ENCODE results near the gene CD300H. TPM values are rescaled to one million over a fixed set of nuclear protein-coding genes. Genes with fewer than 3 reads are reported as not detected.

CD300H gene
- total RNA-seq, 1 donor from 2014 or later = not detected

DNA sequence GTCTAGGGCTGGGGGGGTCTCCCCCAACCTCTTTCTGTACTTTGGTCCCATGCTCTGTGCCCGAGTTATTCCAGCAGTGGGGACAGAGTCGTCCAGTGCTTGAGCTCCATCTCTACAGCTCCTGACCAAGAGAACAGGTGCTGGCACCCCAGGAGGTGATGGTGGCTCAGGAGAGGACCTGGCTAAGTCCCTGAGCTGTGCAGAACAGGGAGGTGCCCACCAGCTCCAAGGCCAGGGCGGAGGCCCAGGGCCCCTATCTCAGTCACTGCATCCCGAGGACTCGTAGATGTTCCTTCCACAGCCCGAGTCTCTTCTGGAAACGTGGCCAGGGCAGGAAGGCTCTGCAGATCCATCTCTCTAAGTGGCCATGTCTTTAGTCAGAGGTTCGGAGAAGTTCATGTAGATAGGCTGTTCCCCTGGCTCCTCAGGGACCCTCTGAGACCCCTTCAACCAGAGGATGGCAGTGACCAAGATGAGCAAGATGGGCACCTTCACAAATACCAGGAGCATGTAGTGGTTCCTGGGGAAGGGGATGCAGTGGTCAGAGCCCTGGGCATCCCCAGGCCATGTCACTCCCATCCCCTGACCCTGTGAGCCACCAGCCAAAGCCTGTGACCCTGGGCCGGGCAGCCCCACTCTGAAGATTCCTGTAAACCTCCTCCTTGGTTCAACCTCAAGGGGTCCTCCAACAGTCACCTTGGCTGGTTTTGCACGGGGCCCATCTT is 44.8 kb downstream of the CD300H start:
- Histone ChIP-seq H3K4me2 (ENCODE audit: low read length) (no peak overlapping the region), H4K20me1 (ENCODE audit: insufficient read depth, low read length) (no peaks in the 10 kb centered on the region), H3K9me3 (ENCODE audit: insufficient read depth, low read depth, low read length) (peaks cover 3% of the 10 kb centered on the region), H3K4me3 (ENCODE audit: insufficient read depth, low read depth, low read length) (no peak overlapping the region), H3K4me1 (ENCODE audit: insufficient read depth, low read length) (no peaks in the 10 kb centered on the region), H3K36me3 (ENCODE audit: insufficient read depth, low read length) (no peaks in the 10 kb centered on the region), H3K9ac (ENCODE audit: low read length) (no peak overlapping the region), H2AFZ (ENCODE audit: low read depth, low read length) (no peak overlapping the region), H3K79me2 (ENCODE audit: insufficient read depth, low read length) (no peaks in the 10 kb centered on the region), H3K27ac (ENCODE audit: low read depth, low read length) (no peak overlapping the region), H3K27me3 (ENCODE audit: insufficient read depth, low read length) (no peaks in the 10 kb centered on the region)
- Mint-ChIP-seq H3K4me3 (ENCODE audit: unreplicated experiment) (no peak overlapping the region), H3K27me3 (ENCODE audit: low read depth, unreplicated experiment) (peaks cover 52% of the 10 kb centered on the region), H3K36me3 (ENCODE audit: low read depth, unreplicated experiment) (no peaks in the 10 kb centered on the region), H3K4me1 (ENCODE audit: low read depth, unreplicated experiment) (no peaks in the 10 kb centered on the region), H3K27ac (ENCODE audit: unreplicated experiment) (no peak overlapping the region), H3K9me3 (ENCODE audit: unreplicated experiment) (peaks cover 15% of the 10 kb centered on the region)
- FAIRE-seq (no peak), DNase-seq (ENCODE audit: low read depth) (no peak)
- TF ChIP-seq, protein P1, sequence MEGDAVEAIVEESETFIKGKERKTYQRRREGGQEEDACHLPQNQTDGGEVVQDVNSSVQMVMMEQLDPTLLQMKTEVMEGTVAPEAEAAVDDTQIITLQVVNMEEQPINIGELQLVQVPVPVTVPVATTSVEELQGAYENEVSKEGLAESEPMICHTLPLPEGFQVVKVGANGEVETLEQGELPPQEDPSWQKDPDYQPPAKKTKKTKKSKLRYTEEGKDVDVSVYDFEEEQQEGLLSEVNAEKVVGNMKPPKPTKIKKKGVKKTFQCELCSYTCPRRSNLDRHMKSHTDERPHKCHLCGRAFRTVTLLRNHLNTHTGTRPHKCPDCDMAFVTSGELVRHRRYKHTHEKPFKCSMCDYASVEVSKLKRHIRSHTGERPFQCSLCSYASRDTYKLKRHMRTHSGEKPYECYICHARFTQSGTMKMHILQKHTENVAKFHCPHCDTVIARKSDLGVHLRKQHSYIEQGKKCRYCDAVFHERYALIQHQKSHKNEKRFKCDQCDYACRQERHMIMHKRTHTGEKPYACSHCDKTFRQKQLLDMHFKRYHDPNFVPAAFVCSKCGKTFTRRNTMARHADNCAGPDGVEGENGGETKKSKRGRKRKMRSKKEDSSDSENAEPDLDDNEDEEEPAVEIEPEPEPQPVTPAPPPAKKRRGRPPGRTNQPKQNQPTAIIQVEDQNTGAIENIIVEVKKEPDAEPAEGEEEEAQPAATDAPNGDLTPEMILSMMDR (IDR thresholded peaks at IDR 0.05; ENCODE audit: insufficient read depth, low read depth, low read length) = no peak
- no peak for TF ChIP-seq EZH2 (IDR thresholded peaks at IDR 0.05; ENCODE audit: insufficient read depth, low read length)

DNA sequence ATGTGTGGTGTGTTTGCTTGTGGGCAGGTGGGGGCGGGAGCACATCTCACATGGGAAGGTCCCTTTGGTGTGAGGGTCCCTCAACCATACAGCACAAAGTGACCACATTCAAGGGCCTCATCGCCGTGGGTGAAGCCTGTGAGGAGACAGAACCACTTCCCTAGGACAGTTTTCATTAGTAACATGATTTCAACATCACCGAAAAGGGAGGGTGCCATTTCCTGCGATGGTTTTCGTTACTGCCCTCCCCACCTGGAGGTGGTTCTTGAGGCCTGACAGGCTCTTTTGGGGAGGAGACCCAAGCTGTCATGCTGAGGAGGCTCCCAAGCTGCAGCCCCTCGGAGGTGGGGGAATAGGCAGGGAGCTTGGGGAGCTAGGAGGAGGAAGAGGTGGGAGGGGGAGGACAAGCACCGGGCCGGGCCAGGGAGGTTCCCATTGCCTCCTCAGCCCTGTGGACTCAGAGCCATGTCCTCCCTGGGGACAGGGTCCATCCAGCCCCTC is 45.6 kb downstream of the CD300H start:
- H3K36me3 Mint-ChIP-seq (ENCODE audit: low read depth, unreplicated experiment) = no peaks in the 10 kb centered on the region
- DNase-seq (ENCODE audit: low read depth) = no peak
- Histone ChIP-seq H3K36me3 (ENCODE audit: insufficient read depth, low read length) (no peaks in the 10 kb centered on the region), H3K4me2 (ENCODE audit: low read length) (no peak overlapping the region), H3K9ac (ENCODE audit: low read length) (no peak overlapping the region), H3K27me3 (ENCODE audit: insufficient read depth, low read length) (no peaks in the 10 kb centered on the region), H3K27ac (ENCODE audit: low read depth, low read length) (no peak overlapping the region), H3K4me1 (ENCODE audit: insufficient read depth, low read length) (no peaks in the 10 kb centered on the region), H2AFZ (ENCODE audit: low read depth, low read length) (no peak overlapping the region), H4K20me1 (ENCODE audit: insufficient read depth, low read length) (no peaks in the 10 kb centered on the region), H3K4me3 (ENCODE audit: insufficient read depth, low read depth, low read length) (no peak overlapping the region), H3K79me2 (ENCODE audit: insufficient read depth, low read length) (no peaks in the 10 kb centered on the region), H3K9me3 (ENCODE audit: insufficient read depth, low read depth, low read length) (peaks cover 3% of the 10 kb centered on the region)
- H3K27ac Mint-ChIP-seq (ENCODE audit: unreplicated experiment) = no peak overlapping the region
- peaks cover 15% of the 10 kb centered on the region for H3K9me3 Mint-ChIP-seq (ENCODE audit: unreplicated experiment)
- H3K27me3 Mint-ChIP-seq (ENCODE audit: low read depth, unreplicated experiment) = peaks cover 47% of the 10 kb centered on the region
- no peak for TF ChIP-seq EZH2 (IDR thresholded peaks at IDR 0.05; ENCODE audit: insufficient read depth, low read length)
- TF ChIP-seq, protein P1 (IDR thresholded peaks at IDR 0.05; ENCODE audit: insufficient read depth, low read depth, low read length) = no peak
- no peaks in the 10 kb centered on the region for H3K4me1 Mint-ChIP-seq (ENCODE audit: low read depth, unreplicated experiment)
- H3K4me3 Mint-ChIP-seq (ENCODE audit: unreplicated experiment) = no peak overlapping the region
- no peak for FAIRE-seq
